Measurements from ENCODE around the gene RAF1. TPM values are rescaled to one million over a fixed set of nuclear protein-coding genes. Genes with fewer than 3 reads are reported as not detected.

RAF1 gene
- total and polyA plus RNA-seq, 2 of the 8 experiments (the other 6 are each of a cell fraction or from before 2014, with no cell fraction given) = 103 to 118 TPM

DNA sequence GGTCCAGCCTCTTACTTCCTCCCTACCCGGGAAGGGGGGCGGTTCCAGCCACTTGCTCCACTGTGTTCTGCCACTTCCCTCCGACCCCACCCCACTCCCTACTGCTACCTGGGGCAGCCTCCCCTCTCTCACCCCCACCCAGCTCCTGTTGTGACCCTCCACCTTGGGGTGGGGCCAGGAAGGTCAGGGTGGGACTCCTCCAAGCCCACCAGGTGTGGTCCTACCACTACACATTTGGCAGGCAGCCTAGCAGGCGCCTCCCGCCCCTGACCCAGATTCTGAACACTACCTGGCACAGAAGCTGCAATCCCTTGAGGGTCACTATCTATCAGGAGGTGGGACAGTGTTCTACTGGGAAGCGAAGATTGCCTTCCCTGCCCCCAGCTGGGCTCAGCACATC is 13.7 kb upstream of the RAF1 start:
- Histone ChIP-seq H2BK5ac (ENCODE audit: low read depth, low read length) (no peak overlapping the region), H3K27ac (ENCODE audit: low read depth, low read length) (no peak overlapping the region), H4K5ac (ENCODE audit: insufficient read length, low read depth, low read length) (no peak overlapping the region), H3K14ac (ENCODE audit: insufficient read length) (no peak overlapping the region), H3K27me3 (replicated peaks in 1 of 4; ENCODE audit: control insufficient read depth in 3 of 4, extremely low read depth in 1 of 4, insufficient read depth in 3 of 4, low read length in 3 of 4) (no peaks in the 10 kb centered on the region), H3K18ac (ENCODE audit: extremely low read depth, low read length) (no peak overlapping the region), H3K36me3 (ENCODE audit: control insufficient read depth in 2 of 4, insufficient read depth in 4 of 4, low read length in 3 of 4) (no peaks in the 10 kb centered on the region), H2BK120ac (replicated peaks; ENCODE audit: low read depth, low read length) (no peak overlapping the region), H2BK15ac (ENCODE audit: low read length) (peak overlapping the region; percentile 88; the same call in 1 of the 2 replicates), H4K20me1 (replicated peaks in 1 of 2; ENCODE audit: control insufficient read depth in 1 of 2, insufficient read depth in 2 of 2, low read length in 2 of 2) (no peaks in the 10 kb centered on the region), H3K23me2 (ENCODE audit: low read depth, low read length) (no peaks in the 10 kb centered on the region), H2AFZ (ENCODE audit: low read length) (no peak overlapping the region), H3K4ac (replicated peaks; ENCODE audit: insufficient read length, low read depth, low read length) (peak overlapping the region; percentile 85), H3K4me3 (ENCODE audit: extremely low read depth in 1 of 4, insufficient read depth in 2 of 4, low read depth in 3 of 4, low read length in 4 of 4) (no peak overlapping the region), H3K9me3 (ENCODE audit: insufficient read depth in 2 of 2, low read depth in 1 of 2, low read length in 1 of 2) (no peaks in the 10 kb centered on the region; a peak in 1 of 4 replicates), H3K79me2 (ENCODE audit: control insufficient read depth in 1 of 2, insufficient read depth in 2 of 2, low read length in 2 of 2) (no peaks in the 10 kb centered on the region), H4K91ac (replicated peaks; ENCODE audit: insufficient read length, low read length) (no peak overlapping the region), H3K79me1 (ENCODE audit: low read depth, low read length) (no peaks in the 10 kb centered on the region), H3K4me1 (replicated peaks in 1 of 4; ENCODE audit: control insufficient read depth in 3 of 4, insufficient read depth in 4 of 4, low read length in 3 of 4) (peaks cover 4 to 7% (median 5%) of the 10 kb centered on the region in 4 experiments), H3K23ac (ENCODE audit: insufficient read length) (no peak overlapping the region), H2AK5ac (ENCODE audit: low read depth, low read length) (no peak overlapping the region), H3K9ac (replicated peaks in 1 of 4; ENCODE audit: extremely low read depth in 1 of 4, low read depth in 3 of 4, low read length in 3 of 4) (no peak overlapping the region), H2BK20ac (ENCODE audit: low read length) (0 out of 2 replicates have a peak overlapping the region, but pooled peaks have one; percentile 18), H2BK12ac (ENCODE audit: low read depth, low read length) (0 out of 2 replicates have a peak overlapping the region, but pooled peaks have one; percentile 23), H3K4me2 (ENCODE audit: insufficient read depth in 1 of 2, low read depth in 2 of 2, low read length in 2 of 2) (no peak overlapping the region), H3K56ac (replicated peaks; ENCODE audit: insufficient read length, low read depth, low read length) (no peak overlapping the region), H4K8ac (ENCODE audit: extremely low read depth, insufficient read depth, low read length) (peak overlapping the region; percentile 76)
- WGBS, 2 experiments (ENCODE audit: extremely low coverage in 1 of 2, insufficient coverage in 1 of 2, insufficient read length in 1 of 2, insufficient replicate concordance in 2 of 2, low coverage in 1 of 2, low lambda C conversion rate in 2 of 2, missing lambda C conversion rate in 1 of 2) = 88% methylated on average over 6 of the region's 6 CpGs; no CpG with 5 or more reads in 1 of the 2 experiments
- CTCF ChIA-PET (ENCODE audit: partially characterized antibody) = interaction anchor here (0.9 to 2.7 kb wide), 4 partner anchors 12 to 108 kb away, joined by 3 to 17 read pairs (median 4); no protein-coding TSS in a partner anchor
- POLR2A ChIA-PET (ENCODE audit: partially characterized antibody) = interaction anchor here (2.9 kb wide), 1 partner anchor 14 kb away, joined by 13 read pairs; the partner anchor contains the start of gene RAF1
- FAIRE-seq (no peak), DNase-seq (ENCODE audit: low read depth in 1 of 2, low spot score in 2 of 2) (no peak)
- TF ChIP-seq HDAC2 (IDR thresholded peaks at IDR 0.05; ENCODE audit: borderline replicate concordance in 1 of 2, low read depth in 2 of 2, low read length in 2 of 2) = no peak
- no peak for TF ChIP-seq KDM1A (IDR thresholded peaks at IDR 0.05; ENCODE audit: borderline replicate concordance, low read length)
- TF ChIP-seq ZNF274 (IDR thresholded peaks at IDR 0.05; ENCODE audit: borderline replicate concordance, extremely low read depth, low read length) = no peak
- no peak for TF ChIP-seq EGR1 (IDR thresholded peaks at IDR 0.05; ENCODE audit: borderline replicate concordance, low read depth, low read length)
- no peak for TF ChIP-seq RAD21 (IDR thresholded peaks at IDR 0.05 in 1 of 2, conservative IDR thresholded peaks at IDR 0.05 in 1 of 2; ENCODE audit: low read depth in 2 of 2, low read length in 2 of 2)
- no peak for TF ChIP-seq SIX5 (IDR thresholded peaks at IDR 0.05; ENCODE audit: low read depth, low read length)
- TF ChIP-seq NANOG (IDR thresholded peaks at IDR 0.05; ENCODE audit: insufficient read depth, low read depth, low read length, poor library complexity, severe bottlenecking) = no peak
- no peak for TF ChIP-seq CEBPB (IDR thresholded peaks at IDR 0.05; ENCODE audit: low read depth, low read length)
- no peak for TF ChIP-seq RXRA (IDR thresholded peaks at IDR 0.05; ENCODE audit: insufficient read depth, low read depth, low read length)
- TF ChIP-seq EP300 (IDR thresholded peaks at IDR 0.05; ENCODE audit: borderline replicate concordance in 1 of 2, low read depth in 2 of 2, low read length in 2 of 2) = no peak
- TF ChIP-seq SRF (IDR thresholded peaks at IDR 0.05; ENCODE audit: low read depth, low read length) = no peak
